ENCODE data around the gene TMEM191C.
"Not testable (repeated sequence)": the region's sequence is repeated elsewhere in the genome, so short reads cannot be mapped to it uniquely, and the experiment has no call there.

Gene TMEM191C

DNA sequence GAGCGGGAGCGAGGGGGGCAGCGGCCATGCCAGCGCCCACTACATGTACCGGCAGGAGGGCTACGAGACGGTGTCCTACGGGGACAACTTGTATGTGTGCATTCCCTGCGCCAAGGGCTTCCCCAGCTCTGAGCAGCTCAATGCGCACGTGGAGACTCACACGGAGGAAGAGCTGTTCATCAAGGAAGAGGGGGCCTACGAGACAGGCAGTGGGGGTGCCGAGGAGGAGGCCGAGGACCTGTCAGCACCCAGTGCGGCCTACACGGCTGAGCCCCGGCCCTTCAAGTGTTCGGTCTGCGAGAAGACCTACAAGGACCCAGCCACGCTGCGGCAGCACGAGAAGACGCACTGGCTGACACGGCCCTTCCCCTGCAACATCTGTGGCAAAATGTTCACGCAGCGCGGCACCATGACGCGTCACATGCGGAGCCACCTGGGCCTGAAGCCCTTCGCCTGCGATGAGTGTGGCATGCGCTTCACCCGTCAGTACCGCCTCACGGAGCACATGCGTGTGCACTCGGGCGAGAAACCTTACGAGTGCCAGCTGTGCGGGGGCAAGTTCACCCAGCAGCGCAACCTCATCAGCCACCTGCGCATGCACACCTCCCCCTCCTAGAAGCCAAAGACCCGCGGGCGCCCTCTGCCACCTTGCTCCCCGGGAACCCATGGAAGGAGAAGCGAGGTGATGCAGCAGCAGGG is 20.9 kb upstream of the TMEM191C start:
- DNase-seq: no peak

DNA sequence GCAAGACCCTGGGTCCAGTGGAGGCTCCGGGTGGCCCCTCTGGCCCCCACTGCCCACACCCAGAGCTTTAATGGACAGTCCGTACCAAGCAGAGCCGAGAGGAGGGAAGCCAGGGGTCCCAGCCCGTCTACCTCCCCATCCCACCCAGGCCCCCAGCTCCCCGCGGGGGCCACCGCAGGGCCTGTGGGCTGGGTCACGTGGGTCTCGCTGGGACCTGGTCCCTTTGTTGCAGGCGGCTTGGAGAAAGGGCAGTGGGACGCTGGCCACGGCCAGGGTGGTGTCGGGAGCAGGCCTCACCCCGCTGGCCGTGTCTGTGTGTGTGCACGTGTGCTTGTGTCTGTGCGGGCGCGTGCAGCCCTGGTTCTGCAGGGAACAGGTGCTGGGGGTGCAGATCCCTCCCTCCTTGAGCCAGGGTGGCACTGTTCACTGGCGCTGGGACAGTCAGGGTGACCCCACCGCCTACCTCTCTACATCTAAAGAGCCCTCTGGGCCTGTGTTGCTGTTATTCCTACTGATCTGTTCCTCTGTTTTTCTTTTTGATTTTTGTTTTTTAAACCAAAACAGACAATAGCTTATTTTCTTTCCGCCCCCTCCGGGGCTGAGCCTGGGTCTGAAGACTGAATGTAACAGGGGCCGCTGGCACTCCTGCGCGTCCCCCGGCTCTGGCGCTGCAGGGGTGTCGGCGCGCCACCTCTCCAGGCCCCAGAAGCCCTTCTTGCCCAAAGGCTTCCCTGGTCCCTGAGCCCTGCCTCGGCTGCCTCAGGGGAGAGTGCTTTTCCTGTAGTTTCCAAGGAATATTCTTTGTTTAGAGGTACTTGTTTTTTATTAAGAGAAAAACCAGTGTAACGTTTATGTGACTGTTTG is 20.1 kb upstream of the TMEM191C start:
- DNase-seq: no peak

DNA sequence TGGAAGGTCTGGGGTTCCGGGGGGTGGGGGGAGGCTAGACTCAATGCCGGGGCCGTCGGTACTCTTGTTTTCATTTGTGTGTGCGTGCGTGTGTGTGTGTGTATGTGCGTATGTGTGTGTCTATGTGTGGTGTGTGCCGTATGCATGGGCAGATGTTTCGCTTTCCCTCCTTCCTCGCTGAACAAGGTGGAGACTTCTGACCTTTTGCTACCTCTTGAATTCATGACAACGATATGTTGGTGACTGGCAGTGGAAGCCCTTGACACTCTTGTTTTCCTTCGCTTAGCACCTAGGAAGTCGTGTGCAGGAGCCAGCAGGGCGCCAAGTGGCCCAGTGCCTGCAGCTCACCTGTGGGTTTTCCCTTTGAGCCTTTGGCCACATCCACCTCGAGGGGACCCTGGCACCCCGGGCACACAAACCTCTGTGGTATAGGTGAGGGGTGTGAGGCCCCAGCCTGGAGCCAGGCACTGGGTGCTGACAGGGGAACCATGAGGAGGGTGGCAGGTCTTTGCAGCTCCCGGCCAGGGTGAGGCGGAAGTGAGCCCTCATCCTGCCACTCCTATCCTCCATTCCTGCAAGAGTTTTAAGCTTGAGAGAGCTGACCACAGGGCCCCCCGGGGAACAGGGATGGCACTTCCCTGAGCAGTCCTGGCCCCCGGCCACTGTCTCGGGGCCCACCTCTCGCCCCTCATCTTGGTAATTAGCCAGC is 19.3 kb upstream of the TMEM191C start:
- DNase-seq: no peak

- no peak for DNase-seq
Observed at GRCh38 chr22:21448627-21449416, 18.4 kb upstream of the TMEM191C start.

DNA sequence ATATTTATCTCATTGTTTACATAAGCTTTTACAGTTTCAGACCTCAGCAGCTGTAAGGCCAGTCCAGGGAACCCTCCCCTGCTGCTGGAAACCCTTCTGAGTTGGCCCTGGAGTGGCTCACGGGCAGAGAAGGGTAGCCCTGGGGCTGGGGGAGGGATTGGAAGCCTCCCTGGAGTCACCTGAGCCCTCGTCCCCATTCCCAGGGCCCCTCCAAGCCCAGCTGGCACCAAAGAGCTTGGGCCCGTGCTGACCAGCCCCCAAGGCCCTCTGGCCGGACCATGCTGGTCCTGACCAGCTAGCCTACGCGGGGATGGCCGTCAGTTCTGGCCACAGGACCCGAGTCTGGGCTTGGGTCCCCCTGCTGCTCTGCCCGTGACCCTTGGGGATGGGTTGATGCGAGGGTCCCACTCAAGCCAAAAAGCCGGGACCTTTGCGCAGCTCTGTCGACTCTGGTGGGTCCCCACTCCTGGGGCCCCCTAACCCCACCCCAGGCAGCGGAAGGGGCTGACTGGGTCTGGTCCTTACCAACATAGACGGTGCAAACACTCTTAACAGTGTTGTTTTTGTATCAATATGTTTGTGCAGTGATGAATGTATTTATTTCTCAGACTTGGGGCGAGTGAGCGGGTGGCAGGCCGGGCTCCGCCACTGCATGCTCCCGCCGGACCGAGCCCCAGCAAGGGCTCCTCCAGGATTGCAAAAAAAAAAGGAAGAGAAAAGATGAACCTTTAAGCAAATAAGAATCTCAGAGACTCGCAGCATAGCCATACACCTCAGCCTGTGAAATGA is 17.5 kb upstream of the TMEM191C start:
- no peak for DNase-seq

- no peak for DNase-seq
Observed at GRCh38 chr22:21450320-21450831, 16.8 kb upstream of the TMEM191C start.

DNA sequence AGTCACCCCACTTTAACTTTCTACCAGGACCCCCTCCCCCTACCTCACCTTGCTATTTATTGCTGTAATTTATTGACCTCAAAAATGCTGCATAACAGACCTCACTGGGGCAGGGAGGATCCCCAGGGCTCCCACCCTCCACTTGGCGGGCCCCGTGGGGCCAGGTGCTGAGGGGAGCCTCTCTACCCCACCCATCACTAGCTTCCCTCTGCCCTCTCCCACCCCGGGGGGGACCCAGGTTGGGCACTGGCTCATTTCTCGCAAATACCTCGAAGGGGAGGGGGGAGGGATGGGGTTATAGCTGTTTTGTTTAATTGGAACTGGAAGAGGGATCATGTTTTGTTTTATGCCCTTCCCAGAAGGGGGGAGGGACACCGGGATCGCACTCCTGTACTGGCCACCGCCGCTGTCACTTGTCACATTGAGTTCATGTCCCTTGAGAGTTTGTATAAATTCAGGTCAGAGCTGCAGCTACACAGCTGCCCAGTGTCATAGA is 16.3 kb upstream of the TMEM191C start:
- no peak for DNase-seq

GRCh38 chr22:21451545-21452520 is 15.4 kb upstream of the TMEM191C start:
- no peak for DNase-seq

GRCh38 chr22:21452666-21453065 is 14.5 kb upstream of the TMEM191C start:
- not testable (repeated sequence) for DNase-seq

DNA sequence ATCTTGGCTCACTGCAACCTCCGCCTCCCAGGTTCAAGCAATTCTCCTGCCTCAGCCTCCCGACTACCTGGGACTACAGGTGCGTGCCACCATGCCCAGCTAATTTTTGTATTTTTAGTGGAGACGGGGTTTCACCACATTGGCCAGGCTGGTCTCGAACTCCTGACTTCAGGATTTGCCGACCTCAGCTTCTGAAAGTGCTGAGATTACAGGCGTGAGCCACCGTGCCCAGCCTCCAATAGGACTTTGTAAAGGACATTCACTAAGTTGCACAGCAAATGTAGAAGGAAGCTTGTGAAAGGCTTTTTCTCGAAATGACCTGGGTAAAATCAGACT is 12.2 kb upstream of the TMEM191C start:
- not testable (repeated sequence) for DNase-seq

DNA sequence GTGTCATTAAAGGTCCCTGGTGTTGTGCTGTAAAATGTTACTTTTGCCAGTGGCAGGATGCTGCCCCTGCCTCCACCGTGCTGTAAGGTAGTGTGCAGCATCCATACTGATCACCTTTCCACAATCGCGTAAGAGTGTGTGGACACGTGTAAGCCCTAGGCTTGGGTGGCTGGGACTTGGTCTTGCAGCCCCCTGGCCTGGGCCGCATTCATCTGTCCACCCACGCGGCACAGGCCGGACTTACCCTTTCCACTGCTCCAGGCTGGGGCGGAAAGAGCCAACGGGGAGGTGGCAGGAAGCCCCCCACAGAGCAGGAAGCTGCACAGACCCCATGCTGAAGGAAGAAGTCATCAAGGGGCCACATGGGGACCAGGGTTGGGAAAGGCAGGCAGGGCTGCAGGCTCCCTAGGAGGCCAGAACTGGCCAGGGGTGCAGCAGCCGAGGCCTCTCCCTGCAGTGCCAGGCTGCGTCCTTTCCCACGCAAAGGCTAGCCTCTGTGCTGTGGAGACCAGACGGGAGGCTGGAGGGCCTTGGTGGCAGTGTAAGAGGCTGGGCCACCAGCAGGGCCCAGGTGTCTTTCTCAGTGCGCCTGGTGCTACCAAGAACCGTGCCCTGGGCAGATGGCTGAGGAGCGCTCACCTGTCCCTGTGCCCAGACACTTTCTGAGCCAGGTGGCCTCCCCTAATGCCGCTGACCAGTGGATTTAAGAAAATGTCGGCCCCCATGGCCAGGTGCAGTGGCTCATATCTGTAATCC is 11.7 kb upstream of the TMEM191C start:
- DNase-seq: no peak

DNA sequence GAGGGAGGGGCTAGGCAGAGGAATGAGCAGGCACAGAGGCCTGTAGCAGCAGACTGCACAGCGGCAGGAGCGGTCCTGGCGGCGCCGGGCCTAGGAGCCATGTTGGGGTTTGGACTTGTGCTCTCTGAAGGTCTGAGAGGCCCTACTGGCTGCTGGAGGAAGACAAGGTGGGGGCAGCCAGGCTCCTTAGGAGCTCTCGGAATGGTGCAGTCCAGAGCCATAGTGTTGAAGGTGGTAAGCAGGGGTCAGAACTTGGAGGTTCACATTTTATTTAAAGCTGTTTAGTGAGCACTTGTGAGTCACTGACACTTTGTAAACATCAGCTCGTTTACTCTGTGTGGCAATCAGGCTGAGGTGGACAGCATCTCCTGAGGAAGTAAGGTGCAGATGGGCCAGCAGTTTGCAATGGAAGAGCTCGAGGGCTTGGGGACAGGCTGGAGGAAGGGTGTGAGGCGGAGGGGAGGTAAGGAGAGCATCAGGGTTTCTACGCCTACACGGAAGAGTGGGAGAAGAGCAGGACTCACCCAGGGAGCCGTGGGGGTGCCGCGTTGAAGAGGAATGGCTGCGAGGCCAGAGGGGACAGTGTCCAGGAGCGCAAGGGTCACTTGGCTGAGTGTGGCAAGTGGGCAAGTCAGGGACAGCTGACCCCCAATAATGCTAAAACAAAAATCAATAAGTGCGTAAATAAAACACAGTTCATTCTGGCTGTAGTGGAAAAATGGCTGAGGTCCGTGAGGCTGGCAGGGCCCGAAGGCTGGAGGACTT is 10.0 kb upstream of the TMEM191C start:
- no peak for DNase-seq

DNA sequence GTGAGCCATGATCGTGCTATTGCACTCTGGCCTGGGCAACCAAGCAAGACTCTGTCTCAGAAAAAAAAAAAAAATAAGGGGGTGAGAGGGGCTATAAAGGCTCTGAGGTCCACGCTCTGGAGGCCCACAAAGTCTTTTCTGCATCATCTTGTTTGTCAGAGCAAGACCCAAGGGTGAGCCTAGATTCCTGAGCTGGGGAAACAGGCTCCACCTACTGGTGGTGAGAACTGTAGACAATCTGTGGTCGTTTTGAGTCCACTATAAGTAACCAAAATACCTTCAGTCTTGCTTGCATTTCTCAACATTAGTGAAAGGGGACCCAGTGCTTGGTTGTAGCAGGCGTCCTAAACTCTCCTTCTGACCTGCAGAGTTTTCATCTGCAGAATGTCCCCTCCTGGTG is 4.5 kb upstream of the TMEM191C start:
- not testable (repeated sequence) for DNase-seq

GRCh38 chr22:21468194-21469096 is 1.3 kb downstream of the TMEM191C start:
- DNase-seq: peak; percentile 91

DNA sequence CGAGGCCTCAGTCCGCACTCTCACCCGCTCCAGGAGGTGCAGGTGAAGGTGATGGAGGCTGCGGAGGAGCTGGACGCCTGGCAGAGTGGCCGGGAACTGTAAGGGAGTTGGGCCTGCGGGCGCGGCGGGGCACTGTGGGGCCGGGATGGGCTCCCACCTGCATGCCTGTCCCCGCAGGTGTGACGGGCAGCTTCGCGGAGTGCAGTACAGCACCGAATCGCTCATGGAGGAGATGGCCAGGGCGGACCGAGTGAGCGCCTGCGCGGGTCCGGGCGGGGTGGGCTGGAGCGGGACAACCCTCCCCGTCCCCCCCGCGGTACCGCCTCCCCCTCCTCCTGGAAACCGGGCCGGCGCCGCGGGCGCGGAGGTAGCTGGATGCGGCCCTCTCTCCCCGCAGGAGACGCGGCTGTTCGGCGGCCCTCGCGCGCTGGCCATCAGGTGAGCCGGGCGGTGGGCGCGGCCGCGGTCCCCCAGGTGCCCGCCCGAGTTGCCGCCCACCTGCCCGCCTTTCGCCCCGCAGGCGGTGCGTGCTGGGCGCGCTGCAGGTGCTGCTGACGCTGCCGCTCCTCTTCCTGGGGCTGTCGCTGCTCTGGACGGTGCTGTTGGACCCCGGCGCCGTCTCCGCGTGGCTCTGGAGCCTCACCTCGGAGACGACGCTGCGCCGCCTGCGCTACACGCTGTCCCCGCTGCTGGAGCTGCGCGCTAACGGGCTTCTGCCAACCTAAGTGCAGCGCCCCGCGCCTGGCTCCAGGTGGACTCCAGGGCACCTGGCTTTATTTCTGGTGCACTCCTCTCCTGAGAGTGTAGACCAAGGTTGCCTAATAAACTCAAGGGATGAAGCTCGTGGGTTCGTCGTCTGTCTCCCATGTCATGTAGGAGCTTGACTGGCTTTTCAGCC is 2.2 kb downstream of the TMEM191C start:
- DNase-seq: not testable (repeated sequence)

DNA sequence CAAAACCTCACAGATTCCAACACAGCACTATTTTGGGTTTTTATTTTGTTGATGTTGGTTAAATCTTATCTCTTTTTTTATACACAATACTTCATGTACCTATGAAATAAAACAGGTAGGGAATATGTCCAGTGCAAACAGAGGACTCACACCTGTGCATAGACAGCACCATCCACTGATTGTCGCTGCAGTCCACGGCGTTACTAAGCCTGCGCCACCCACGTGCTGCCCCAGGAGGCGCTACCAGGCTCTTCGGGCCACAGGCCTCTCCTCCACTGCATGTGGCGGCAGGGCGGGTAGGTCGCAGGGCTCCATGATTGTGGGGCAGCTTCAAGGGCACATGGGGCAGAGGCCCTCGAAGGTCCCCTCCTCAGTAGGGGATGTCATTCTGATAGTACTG is 5.8 kb downstream of the TMEM191C start:
- not testable (repeated sequence) for DNase-seq

DNA sequence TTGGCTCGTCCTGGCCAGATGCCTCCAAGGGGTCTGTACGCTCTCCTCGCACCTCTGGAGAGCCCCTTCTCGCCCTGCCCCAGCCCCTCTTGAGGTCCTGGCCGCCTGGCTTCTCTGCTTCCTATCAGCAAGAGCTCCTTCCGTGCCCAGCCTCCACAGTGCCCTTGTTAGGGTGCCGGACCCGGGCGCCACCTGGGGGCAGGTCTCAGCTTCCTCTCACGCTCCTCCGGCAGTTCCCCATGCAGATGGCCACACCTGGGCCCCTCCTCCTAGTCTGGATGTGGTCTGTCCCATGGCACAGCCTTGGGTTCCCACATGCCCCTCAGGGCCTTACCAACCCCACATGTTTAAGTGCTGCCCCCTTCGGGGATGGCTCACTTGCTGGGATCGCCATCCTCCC is 6.5 kb downstream of the TMEM191C start:
- not testable (repeated sequence) for DNase-seq

All from suppressor macrophage treated with lipopolysaccharide for 4 hours (primary cell).